Measurements from ENCODE around the gene ADAM19.

The ADAM19 gene

GRCh38 chr5:157541447-157542118, 34.0 kb downstream of the ADAM19 start:
- DNase-seq, result no peak

DNA sequence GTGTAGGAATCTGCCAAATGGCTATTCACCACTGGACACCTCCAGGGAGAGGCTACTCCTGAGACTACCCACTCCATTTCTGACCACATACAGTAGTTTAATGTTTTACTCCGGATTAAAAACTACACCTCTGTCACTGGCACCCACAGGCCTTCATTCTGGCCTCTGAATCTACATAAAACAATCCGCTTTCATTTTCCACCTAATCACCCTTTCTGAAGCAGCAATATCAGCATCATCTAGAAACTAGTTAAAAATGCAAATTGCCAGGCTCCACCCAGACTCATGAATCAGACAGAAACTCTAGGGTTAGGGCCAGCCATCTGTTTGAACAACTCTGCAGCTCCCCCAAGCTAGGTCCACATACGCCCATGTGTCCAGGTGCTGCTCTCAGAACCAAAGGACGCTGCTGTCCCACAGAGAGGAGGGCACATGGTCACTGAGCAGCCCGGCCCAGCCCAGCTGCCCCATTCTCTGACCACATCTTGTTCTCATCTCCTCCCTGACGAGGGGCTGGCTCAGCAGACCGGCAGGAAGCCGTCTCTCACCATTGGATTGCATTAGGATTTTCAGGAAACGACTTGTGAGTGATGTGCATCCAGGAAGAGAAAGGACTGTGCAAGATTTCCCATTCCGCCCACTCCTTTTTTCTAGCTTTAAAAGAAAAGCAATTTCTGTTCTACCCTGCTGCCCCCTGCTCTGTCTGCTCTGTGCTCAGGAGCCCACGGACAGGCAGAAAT, 34.7 kb downstream of the ADAM19 start:
- DNase-seq, result no peak

DNA sequence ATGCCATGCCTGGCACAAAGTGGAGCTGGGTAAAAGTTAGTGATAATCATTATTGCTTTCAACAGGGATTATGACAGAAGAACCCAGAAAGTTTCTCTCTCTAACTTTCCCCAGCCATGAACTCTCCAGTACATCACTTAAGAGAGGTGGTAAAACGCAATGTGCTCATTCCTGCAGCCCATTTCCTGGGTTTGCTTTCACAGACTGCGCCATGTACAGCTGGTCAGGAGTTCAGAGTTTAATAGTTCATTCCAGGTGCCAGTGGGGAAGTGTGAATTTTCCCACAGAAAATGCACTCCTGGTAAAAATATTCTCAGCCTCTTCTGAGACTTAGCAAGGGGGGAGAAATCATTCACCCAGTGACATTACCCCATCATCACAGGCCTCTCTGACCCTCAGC, 35.5 kb downstream of the ADAM19 start:
- no peak for DNase-seq

- DNase-seq, result no peak
Measured at GRCh38 chr5:157539503-157540022, 36.0 kb downstream of the ADAM19 start.

DNA sequence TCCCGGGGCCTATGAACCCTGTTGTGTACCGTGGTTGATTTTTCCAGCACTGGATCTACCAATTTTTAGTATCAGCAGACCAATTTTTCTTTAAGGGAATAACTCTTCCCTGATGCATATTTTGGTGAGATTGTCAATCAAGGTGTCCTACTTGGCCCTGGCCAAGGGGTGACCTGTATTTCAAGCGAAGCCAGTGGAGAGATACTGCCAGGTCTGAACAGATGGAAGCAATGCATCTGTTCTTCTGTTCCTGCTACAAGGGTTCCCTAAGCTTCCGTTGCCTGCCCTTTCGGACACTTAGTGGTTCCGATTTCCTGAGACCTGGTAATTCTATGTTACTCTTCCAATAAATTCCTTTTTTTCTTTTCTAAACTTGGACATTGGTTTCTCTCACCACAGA, 37.3 kb downstream of the ADAM19 start:
- DNase-seq, result no peak

DNA sequence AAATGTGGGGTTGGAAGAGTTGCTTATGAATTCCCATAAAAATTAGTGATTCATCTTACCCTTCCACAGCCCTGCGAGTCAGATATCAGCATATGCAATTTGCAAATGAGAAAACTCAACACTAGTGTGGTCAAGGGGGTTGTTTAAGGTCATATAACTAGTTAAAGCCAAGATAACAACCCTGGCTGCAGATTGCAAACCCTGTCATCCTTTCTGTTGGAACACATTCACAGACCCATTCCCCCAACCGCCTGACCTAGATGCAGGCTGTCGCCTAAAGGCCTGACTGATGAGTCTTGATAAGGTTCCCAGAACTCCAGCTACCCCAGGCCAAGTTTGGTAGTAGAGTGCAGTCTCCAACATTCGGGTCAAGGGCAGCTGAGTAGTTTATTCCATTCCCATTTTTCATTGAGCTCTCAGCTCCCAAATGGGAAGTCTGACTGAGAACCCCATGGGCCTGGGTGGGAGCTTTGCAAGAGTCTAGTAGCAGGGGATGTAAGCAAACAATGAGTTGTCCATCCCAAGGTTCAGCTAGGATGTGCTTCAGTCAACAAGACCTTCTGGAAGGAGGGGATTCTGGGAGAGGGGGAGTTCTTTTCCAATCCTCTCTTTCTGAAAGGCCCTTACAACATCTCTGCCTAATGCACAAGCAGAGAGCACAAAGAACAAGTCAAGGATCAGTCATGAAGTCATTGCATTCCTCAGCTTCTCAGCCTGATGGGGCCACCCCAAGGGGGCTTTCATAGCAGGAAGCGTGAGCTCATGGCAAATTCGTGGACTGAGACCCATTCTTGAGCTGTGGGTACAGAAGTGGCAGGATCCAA, 40.3 kb downstream of the ADAM19 start:
- DNase-seq, result no peak

DNA sequence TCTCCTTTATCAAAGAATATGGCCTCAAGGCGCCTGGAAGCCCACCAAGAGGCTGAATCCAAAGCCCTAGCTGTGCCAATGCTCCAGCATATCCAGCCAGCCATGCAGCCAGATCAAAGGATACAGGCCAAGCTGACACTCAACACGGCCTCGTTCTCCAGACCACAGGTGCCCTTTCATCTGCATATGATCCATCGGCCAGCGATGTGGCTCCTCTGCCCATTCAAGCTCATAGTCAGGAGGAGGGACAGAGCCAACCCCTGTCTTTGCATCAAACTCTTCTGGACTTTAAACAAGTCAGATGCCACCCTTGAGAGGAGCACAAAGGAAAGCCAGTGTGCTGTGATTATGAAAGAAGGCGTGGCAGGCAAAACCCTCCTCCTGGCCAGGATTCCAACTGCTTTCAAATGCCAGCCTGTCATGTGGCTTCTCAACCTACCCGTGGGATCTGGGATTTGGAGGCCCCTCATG, 42.5 kb downstream of the ADAM19 start:
- DNase-seq, result no peak

- no peak for DNase-seq
Measured at GRCh38 chr5:157532022-157532421, 43.6 kb downstream of the ADAM19 start.

DNA sequence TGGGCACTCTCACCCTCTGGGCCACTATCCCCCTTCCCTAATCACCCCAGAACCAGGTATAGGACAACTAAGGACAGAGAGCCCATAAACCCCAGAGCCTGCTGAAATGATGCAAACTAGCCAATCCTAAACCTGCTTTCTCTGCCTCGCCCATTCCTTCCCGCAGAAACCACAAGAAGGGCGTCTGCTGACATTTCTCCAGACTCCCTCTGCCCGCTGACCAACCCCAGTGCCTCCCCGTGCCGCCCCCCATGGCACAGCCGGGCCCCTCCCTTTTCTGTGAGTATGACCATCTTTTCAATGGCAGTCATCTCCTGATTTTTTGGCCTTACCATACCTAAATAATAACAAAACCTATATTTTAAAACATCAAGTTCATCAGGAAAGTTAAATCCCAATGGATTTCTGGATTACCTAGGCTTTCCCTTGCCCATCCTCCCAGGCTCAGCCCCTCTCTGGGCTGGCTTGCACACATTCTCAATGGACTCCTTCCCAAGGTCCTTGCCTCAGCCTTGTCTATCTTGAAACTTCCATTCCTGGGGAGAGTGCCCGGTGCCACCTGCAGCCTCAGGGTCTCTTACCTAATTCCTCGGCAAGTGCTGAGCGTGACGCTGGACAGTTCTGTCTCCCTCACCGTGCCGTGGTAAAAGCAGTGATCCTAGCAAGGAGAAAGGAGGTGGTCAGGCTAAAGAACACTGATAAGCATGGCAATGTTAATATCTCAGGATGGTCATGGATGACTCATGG, 45.2 kb downstream of the ADAM19 start:
- DNase-seq, result no peak

DNA sequence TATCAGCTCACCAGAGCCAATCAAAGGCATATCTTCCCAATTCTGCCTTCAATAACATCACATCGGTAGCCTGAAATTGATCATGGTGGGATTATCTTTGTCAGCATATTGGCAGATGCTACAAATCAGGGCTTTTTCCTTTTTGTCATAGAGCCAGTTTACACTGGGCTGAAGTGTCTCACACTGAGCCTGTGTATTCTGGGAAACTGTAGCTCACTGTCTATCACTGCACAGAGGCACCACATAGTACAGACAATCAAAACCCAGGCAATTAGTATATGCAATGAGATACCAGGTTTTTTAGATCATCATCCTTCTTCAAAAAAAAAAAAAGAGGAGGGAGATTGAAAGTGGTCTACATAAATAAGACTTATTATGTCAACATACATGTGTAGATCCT, 46.6 kb downstream of the ADAM19 start:
- no peak for DNase-seq

DNA sequence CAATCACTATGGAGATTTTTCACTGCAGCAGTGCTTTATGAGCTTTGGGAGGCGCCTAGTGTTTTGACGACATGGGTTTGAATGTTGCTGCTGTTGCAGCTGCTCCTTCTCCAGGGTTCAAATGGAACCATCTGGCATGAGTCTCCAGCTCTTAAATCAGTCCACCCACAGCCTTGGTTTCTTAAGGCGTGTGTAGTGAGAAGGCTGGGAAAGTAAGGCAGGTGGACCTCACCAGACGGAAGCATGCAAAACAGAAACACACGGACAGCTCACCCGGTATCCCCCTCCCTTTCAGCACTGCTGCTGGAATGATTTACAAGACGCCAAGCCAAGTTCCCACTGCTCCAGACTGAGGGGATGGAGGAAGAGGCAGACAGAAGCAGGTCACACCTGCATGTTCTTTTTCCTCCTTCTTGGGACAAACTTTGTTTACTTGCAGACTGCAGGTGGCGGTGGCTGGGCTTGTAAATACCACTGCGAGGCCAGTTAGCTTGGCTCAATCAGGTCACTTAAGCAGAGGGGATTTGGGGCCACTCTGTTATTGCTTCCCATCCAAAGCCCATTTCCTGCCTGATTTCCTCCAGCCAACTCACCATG, 47.4 kb downstream of the ADAM19 start:
- DNase-seq, result peak; percentile 16

GRCh38 chr5:157524887-157525286, 50.7 kb downstream of the ADAM19 start:
- no peak for DNase-seq

GRCh38 chr5:157523976-157524375, 51.6 kb downstream of the ADAM19 start:
- DNase-seq, result no peak

GRCh38 chr5:157521704-157522029, 53.9 kb downstream of the ADAM19 start:
- DNase-seq, result no peak

GRCh38 chr5:157520911-157521703, 54.5 kb downstream of the ADAM19 start:
- no peak for DNase-seq

DNA sequence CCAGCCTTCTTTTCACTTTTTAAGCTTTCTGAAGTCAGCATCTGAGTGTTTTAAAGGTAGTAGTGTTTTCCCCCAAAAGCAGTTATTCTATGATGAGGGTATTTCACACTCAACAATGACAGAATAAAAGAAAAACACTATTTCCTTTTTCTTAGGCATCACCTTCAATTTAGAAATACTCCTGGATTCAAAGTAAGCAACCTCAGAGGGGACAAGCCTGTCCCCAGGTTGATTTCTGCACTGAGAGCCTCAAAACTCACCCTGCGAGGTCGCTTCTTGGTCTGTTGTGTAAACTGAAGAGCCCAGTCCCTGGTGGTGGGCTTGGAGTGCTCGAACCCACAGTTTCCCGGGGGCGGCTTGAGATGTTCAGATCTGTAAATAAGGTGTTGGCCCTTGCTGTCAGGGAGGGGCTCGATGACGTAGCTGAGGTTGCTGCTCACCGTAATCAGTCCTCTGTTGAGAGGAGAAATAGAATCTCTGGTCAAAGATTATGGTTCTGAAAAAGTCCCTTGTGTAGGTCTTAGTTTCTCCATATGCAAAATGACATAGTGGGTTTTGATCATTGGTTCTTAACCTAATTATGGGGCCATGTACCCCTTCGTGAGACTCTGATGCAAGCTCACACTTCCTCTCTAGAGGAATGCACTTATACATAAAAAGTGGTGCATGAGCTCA, 55.9 kb downstream of the ADAM19 start:
- no peak for DNase-seq

DNA sequence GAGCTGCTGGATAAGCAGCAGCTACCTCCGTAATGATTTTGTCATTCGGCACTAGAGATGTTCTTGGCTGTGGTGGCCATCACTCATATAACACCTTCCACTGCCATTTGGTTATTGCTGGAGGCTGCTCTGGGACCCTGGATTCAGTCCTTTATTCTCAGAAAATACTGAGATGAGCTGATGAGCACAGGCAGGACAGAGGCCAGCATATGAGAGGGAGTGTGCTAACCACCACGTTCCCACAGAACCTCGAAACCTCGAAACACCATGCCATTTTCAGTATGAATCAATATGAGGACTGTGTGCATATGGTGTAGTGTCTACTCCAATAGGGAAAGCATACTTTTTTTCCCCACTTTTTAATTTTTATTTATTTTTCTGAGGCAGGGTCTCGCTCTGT, 56.6 kb downstream of the ADAM19 start:
- no peak for DNase-seq

- DNase-seq, result no peak
Measured at GRCh38 chr5:157516626-157517325, 58.8 kb downstream of the ADAM19 start.

DNA sequence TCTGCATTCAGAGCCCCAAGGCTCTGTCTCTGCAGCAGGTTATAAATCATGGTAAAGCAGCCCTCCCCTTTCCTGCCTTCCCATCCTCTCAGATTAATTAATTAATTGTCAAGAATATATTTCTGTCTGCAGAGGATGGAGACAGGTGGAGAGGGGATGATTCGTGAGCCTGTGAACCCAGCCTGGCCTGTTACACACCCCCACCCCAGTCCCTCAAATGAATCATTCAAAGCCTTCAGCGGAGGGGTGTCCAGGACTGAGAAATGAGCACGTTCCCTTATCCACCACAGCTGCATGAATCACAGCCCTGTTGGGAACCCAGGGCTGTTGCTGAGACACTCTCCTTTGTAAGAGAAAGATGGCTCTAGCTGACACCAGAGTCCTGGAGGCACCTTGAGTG, 59.6 kb downstream of the ADAM19 start:
- no peak for DNase-seq

DNA sequence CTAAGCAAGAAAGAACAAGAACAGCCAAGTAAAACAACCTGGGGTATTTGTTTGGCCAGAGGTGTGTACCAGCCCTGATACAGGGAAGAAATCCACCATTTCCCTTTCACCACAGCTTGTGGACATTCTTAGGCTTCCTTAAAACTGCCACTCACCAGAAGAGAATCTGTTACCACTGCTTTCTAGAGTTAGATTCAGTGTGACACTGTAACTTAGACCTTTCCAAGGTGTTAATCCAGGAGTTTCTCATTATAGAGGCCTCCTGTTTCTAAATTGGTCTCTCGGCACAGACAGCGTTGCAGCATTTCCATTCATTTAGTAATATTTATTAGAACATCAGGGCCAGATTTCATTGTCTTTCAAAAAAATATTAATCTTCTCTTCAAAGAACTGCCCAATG, 60.6 kb downstream of the ADAM19 start:
- DNase-seq, result no peak
